Endothelial cell of umbilical vein (primary cell): ENCODE results near the gene PSMC4. TPM values are rescaled to one million over a fixed set of nuclear protein-coding genes. Genes with fewer than 3 reads are reported as not detected.

ENCODE experiments used
- BruUV-seq: library from RNA; stranded (reverse); fragments of 400-500 nt; replicated peaks from 2 replicates; lab custom pipeline; 2021; lab: Mats Ljungman, UMichigan
- CTCF ChIA-PET: fragments of 300-600, 350-600 bp; sonication (Branson Sonifier 250); formaldehyde crosslinking; loops from one replicate; lab custom pipeline; 2021; ENCODE audit warnings: antibody characterized with exemption, inconsistent platforms; lab: Charles Lee
- POLR2A ChIA-PET: fragments of 300-600, 350-600 bp; sonication (Branson Sonifier 250); formaldehyde crosslinking; loops from one replicate; lab custom pipeline; 2021; ENCODE audit warnings: antibody characterized with exemption, inconsistent platforms; lab: Charles Lee
- DNase-seq: peaks from one replicate; pipeline ENCODE4 v3.0.0-alpha.2; 2011; ENCODE audit warnings: low read depth, low spot score
- FAIRE-seq: peaks from 2 replicates; lab custom pipeline; 2011; peaks lifted over from hg19 to GRCh38; lab: Jason Lieb, UNC
- H2AFZ ChIP-seq: 2 replicates; pipeline ENCODE4 v1.6.0; 2012; ENCODE audit warnings: low read depth, low read length, control low read depth, inconsistent platforms
- H3K27ac ChIP-seq: 2 replicates; pipeline ENCODE4 v1.5.1; 2011; ENCODE audit warnings: low read depth, mild to moderate bottlenecking, control low read depth, low read length, moderate library complexity; ENCODE audit not compliant: insufficient read depth
- H3K27me3 ChIP-seq, 2 experiments: 2 replicates each; pipeline versions ENCODE4 v1.6.0 to v1.6.1; 2011; ENCODE audit warnings: low read length in 2 of 2, mixed read lengths in 1 of 2; ENCODE audit not compliant: control insufficient read depth in 2 of 2, insufficient read depth in 2 of 2
- H3K36me3 ChIP-seq, 2 experiments: 2 replicates in 1 of 2; 3 replicates in 1 of 2; pipeline ENCODE4 v1.5.1; 2011; ENCODE audit warnings: low read length in 2 of 2, mild to moderate bottlenecking in 1 of 2, moderate library complexity in 1 of 2; ENCODE audit not compliant: control insufficient read depth in 2 of 2, insufficient read depth in 2 of 2; ENCODE audit errors: extremely low read depth in 1 of 2
- H3K4me1 ChIP-seq: 3 replicates; pipeline ENCODE4 v1.5.1; 2011; ENCODE audit warnings: mild to moderate bottlenecking, low read length; ENCODE audit not compliant: control insufficient read depth, insufficient read depth; ENCODE audit errors: extremely low read depth
- H3K4me2 ChIP-seq: 2 replicates; pipeline ENCODE4 v1.6.1; 2011; ENCODE audit warnings: low read length, control low read depth, mixed read lengths; ENCODE audit not compliant: insufficient read depth
- H3K4me3 ChIP-seq, 3 experiments: fragments of 200-600 bp in 1 of 3; sonication (generic), shearing (Covaris generic) in 1 of 3; replicated peaks in 1 of 3; 2 replicates each; pipeline ENCODE4 v1.5.1; 2011 to 2016; ENCODE audit warnings: control low read depth in 3 of 3, low read length in 3 of 3, mild to moderate bottlenecking in 2 of 3, inconsistent platforms in 1 of 3, low read depth in 1 of 3, moderate library complexity in 1 of 3; ENCODE audit not compliant: insufficient read depth in 1 of 3
- H3K79me2 ChIP-seq: 2 replicates; pipeline ENCODE4 v1.6.0; 2012; ENCODE audit warnings: low read length, inconsistent platforms; ENCODE audit not compliant: control insufficient read depth, insufficient read depth
- H3K9ac ChIP-seq: replicated peaks from 2 replicates; pipeline ENCODE3; 2011; ENCODE audit warnings: low read length, control low read depth; ENCODE audit not compliant: insufficient read depth; ENCODE audit errors: extremely low read depth
- H3K9me1 ChIP-seq: replicated peaks from 3 replicates; pipeline ENCODE4 v1.6.0; 2011; ENCODE audit warnings: mild to moderate bottlenecking, low read length; ENCODE audit not compliant: control insufficient read depth, insufficient read depth; ENCODE audit errors: extremely low read depth
- H3K9me3 ChIP-seq: replicated peaks from 2 replicates; pipeline ENCODE4 v1.5.1; 2012; ENCODE audit warnings: low read length, inconsistent platforms; ENCODE audit not compliant: control insufficient read depth, insufficient read depth
- H4K20me1 ChIP-seq: replicated peaks from 2 replicates; pipeline ENCODE3; 2011; ENCODE audit warnings: mild to moderate bottlenecking, low read length; ENCODE audit not compliant: control insufficient read depth, insufficient read depth; ENCODE audit errors: extremely low read depth
- FOS ChIP-seq: IDR thresholded peaks from 2 replicates; pipeline ENCODE4 v1.6.1; 2011; ENCODE audit warnings: mild to moderate bottlenecking, low read length, moderate library complexity, borderline replicate concordance; ENCODE audit not compliant: insufficient read depth
- GATA2 ChIP-seq: IDR thresholded peaks from 2 replicates; pipeline ENCODE4 v1.7.0; 2011; ENCODE audit warnings: low read depth, mild to moderate bottlenecking, moderate library complexity, mixed read lengths, low read length; ENCODE audit not compliant: insufficient read length, insufficient read depth
- MAX ChIP-seq: IDR thresholded peaks from 2 replicates; pipeline ENCODE4 v1.6.1; 2011; ENCODE audit not compliant: insufficient read depth, insufficient read length
- MYC ChIP-seq: IDR thresholded peaks from one replicate; pipeline ENCODE4 v1.6.1; 2011; ENCODE audit warnings: mild to moderate bottlenecking, low read depth, low read length
- POLR2A ChIP-seq: IDR thresholded peaks from 2 replicates; pipeline ENCODE4 v1.6.1; 2012; ENCODE audit warnings: low read depth, mild to moderate bottlenecking, control low read depth, low read length
- POLR2AphosphoS5 ChIP-seq: IDR thresholded peaks from 2 replicates; pipeline ENCODE4 v1.6.1; 2012; ENCODE audit warnings: low read depth, mild to moderate bottlenecking, control low read depth, low read length, moderate library complexity; ENCODE audit not compliant: insufficient read depth
- dilution Hi-C: fragments of 300-500 bp; cut with MboI; formaldehyde crosslinking; loops from one replicate; pipeline ENCODE4 v1.15.0; 2019; ENCODE audit warnings: low sequenced_read_pairs; ENCODE audit not compliant: extremely low pct_ligation_motif_present
- intact Hi-C: fragments of 100-400 bp; cut with micrococcal nuclease; formaldehyde crosslinking; loops from one replicate; pipeline ENCODE4 v1.10.0; 2022
- polyA plus RNA-seq, 4 experiments: library from polyadenylated mRNA; depleted of rRNA in 3 of 4; stranded (reverse) in 3 of 4; unstranded in 1 of 4; fragments of >200 nt; gene quantifications; 2 replicates each; pipeline versions ENCODE4 v1.2.1 to v1.2.3, GENCODE V29; 2011 to 2012; ENCODE audit warnings: missing spikeins in 1 of 4
- total RNA-seq: library from RNA; stranded (reverse); gene quantifications from 2 replicates; pipeline ENCODE4 v1.2.3, GENCODE V29; 2021
- TF ChIP-seq, protein P1 (sequence below), 2 donors: IDR thresholded peaks; 1 replicate in 1 of 2; 2 replicates in 1 of 2; pipeline ENCODE4 v1.5.1; 2011; ENCODE audit warnings: low read length in 2 of 2, mild to moderate bottlenecking in 2 of 2, moderate library complexity in 2 of 2, control low read depth in 1 of 2, inconsistent platforms in 1 of 2, low read depth in 1 of 2; ENCODE audit not compliant: insufficient read depth in 1 of 2; ENCODE audit errors: extremely low read depth in 1 of 2

PSMC4 gene
- total and polyA plus RNA-seq, 2 donors (not counting 3 experiments of a cell fraction or from before 2014, with no cell fraction given) = 110 to 114 TPM

DNA sequence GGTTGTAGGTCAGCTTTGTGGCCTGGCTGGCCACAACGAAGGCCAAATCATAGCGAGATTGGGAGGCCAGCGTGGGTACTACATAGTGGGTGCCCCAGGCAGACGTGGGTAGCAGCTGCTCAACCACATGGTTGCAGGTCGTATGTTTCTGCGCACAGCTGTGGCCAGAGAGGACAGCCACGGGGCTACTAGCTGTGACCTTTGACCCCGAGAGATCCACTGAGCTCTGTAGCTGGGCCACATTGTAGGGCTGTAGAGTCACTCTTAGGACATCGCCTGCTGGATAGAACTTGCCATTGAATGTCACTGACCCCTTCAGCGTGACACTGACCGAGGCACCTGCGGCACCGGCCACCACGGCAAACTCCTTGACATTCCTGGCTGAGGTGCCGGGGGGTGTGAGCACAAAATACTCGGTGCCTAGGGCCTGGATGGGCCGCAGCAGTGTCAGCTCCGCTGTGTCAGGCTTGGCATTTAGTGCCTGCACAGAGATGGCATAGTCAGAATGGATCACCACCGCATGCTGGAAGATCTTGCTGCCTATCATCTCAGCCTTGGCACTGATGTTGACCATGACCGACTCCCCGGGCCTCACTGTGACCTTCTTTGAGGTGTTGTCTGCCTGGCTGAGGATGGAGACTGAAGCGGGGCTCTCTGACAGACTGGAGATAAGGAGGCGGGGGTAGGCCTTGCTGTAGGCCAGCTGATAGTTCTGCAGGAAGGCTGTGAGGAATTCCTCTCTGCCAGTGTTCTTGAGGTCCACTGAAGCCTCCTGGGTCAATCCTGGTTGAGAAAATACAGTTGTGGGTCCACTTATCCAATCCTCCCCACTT, 43.2 kb upstream of the PSMC4 start:
- Histone ChIP-seq H3K36me3 (no peaks in the 10 kb centered on the region), H3K4me1 (no peaks in the 10 kb centered on the region), H3K27ac (no peak overlapping the region), H3K9me1 (no peaks in the 10 kb centered on the region), H4K20me1 (no peaks in the 10 kb centered on the region), H3K9ac (no peak overlapping the region), H3K9me3 (no peaks in the 10 kb centered on the region), H2AFZ (no peak overlapping the region), H3K27me3 (no peaks in the 10 kb centered on the region), H3K4me2 (no peak overlapping the region), H3K4me3 (no peak overlapping the region), H3K79me2 (no peaks in the 10 kb centered on the region)
- no peak for FAIRE-seq
- TF ChIP-seq GATA2 (no peak), MAX (no peak), MYC (no peak), FOS (no peak), POLR2A (no peak), POLR2AphosphoS5 (no peak)
- TF ChIP-seq, protein P1, sequence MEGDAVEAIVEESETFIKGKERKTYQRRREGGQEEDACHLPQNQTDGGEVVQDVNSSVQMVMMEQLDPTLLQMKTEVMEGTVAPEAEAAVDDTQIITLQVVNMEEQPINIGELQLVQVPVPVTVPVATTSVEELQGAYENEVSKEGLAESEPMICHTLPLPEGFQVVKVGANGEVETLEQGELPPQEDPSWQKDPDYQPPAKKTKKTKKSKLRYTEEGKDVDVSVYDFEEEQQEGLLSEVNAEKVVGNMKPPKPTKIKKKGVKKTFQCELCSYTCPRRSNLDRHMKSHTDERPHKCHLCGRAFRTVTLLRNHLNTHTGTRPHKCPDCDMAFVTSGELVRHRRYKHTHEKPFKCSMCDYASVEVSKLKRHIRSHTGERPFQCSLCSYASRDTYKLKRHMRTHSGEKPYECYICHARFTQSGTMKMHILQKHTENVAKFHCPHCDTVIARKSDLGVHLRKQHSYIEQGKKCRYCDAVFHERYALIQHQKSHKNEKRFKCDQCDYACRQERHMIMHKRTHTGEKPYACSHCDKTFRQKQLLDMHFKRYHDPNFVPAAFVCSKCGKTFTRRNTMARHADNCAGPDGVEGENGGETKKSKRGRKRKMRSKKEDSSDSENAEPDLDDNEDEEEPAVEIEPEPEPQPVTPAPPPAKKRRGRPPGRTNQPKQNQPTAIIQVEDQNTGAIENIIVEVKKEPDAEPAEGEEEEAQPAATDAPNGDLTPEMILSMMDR (IDR thresholded peaks at IDR 0.05; ENCODE audit: extremely low read depth in 1 of 2, insufficient read depth in 1 of 2, low read depth in 1 of 2, low read length in 2 of 2) = no peak
- intact Hi-C loops (no loop called here), dilution Hi-C loops (no loop called here)
- no peak for DNase-seq
- POLR2A ChIA-PET = no interaction called here
- CTCF ChIA-PET = interaction anchor here (2.2 kb wide), 1 partner anchor 14 kb away, joined by 4 read pairs; no protein-coding TSS in a partner anchor
- no TSS peak for BruUV-seq
